ENCODE data around the gene CCN2. TPM values are rescaled to one million over a fixed set of nuclear protein-coding genes. Genes with fewer than 3 reads are reported as not detected.

The CCN2 gene
- total RNA-seq, 2 donors from 2014 or later, result 28.6 to 29.4 TPM

DNA sequence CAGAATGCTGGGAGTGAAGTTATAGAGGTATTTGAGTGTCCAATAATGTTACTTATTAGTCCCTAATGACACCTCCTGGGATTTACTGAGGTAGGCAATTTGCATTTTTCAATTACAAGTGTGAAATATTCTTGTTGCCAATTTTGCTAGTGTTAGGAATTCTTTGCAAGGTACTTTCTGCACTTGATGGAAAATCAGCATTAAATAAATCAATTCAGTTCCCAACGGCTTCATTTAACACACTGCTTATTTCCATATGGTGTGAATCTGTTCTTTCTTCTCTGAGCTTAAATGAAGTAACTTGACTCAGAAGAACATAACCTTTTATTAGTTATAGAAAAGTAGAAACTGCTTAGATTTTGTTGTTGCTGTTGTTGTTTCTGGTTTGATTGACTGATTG is 21.2 kb downstream of the CCN2 start:
- Mint-ChIP-seq H3K4me3 (no peak overlapping the region), H3K27ac (no peak overlapping the region)

DNA sequence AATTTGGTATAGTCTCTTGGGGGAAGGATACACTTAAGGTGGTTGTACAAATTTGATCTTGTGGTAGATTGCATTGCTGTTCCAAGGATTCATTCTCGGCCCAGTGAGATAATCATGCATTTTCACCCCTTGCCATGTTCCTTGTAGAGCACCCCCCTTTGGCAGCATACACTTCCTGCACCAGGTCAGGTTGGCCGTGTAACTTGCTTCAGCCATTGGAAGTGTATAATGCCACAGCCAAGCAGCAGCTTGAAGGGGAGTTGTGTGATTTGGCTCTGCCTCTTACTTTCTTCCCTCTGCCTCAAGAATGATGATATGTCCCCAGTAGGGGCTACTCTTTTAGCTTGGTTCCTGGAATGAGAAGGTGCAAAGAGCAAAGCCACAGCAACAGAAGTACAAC is 21.9 kb downstream of the CCN2 start:
- TF ChIP-seq, protein P1, sequence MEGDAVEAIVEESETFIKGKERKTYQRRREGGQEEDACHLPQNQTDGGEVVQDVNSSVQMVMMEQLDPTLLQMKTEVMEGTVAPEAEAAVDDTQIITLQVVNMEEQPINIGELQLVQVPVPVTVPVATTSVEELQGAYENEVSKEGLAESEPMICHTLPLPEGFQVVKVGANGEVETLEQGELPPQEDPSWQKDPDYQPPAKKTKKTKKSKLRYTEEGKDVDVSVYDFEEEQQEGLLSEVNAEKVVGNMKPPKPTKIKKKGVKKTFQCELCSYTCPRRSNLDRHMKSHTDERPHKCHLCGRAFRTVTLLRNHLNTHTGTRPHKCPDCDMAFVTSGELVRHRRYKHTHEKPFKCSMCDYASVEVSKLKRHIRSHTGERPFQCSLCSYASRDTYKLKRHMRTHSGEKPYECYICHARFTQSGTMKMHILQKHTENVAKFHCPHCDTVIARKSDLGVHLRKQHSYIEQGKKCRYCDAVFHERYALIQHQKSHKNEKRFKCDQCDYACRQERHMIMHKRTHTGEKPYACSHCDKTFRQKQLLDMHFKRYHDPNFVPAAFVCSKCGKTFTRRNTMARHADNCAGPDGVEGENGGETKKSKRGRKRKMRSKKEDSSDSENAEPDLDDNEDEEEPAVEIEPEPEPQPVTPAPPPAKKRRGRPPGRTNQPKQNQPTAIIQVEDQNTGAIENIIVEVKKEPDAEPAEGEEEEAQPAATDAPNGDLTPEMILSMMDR (conservative IDR thresholded peaks at IDR 0.05), result peak; percentile 71
- Histone ChIP-seq H3K4me3 (ENCODE audit: low read length) (no peak overlapping the region), H3K27me3 (ENCODE audit: control insufficient read depth, insufficient read depth, low read length, poor library complexity, severe bottlenecking) (no peaks in the 10 kb centered on the region), H3K36me3 (ENCODE audit: control insufficient read depth, insufficient read depth, low read length) (no peaks in the 10 kb centered on the region), H3K4me1 (ENCODE audit: control insufficient read depth, insufficient read depth, low read length) (no peaks in the 10 kb centered on the region), H3K9ac (ENCODE audit: extremely low read depth, low read length, poor library complexity, severe bottlenecking) (no peak overlapping the region), H3K27ac (ENCODE audit: low read depth, low read length) (no peak overlapping the region), H3K9me3 (ENCODE audit: control insufficient read depth, low read length) (no peaks in the 10 kb centered on the region)
- no peaks in the 10 kb centered on the region for H3K4me1 Mint-ChIP-seq
- H3K36me3 Mint-ChIP-seq (ENCODE audit: low read depth), result peaks cover 6% of the 10 kb centered on the region
- H3K27me3 Mint-ChIP-seq (ENCODE audit: insufficient read depth), result no peaks in the 10 kb centered on the region
- WGBS, 2 experiments (ENCODE audit: insufficient coverage in 1 of 2, insufficient read length in 1 of 2), result 80 to 84% methylated on average over 1 to 2 of the region's 2 CpGs
- no peak overlapping the region for H3K4me3 Mint-ChIP-seq
- H3K27ac Mint-ChIP-seq, result no peak overlapping the region
- H3K9me3 Mint-ChIP-seq, result no peaks in the 10 kb centered on the region
- peak; percentile 72 for DNase-seq

More for the DNA sequence above, 21.2 kb downstream of the CCN2 start:
- Histone ChIP-seq H3K27ac (ENCODE audit: low read depth, low read length) (no peak overlapping the region), H3K9ac (ENCODE audit: extremely low read depth, low read length, poor library complexity, severe bottlenecking) (no peak overlapping the region), H3K4me3 (ENCODE audit: low read length) (no peak overlapping the region), H3K36me3 (ENCODE audit: control insufficient read depth, insufficient read depth, low read length) (no peaks in the 10 kb centered on the region), H3K9me3 (ENCODE audit: control insufficient read depth, low read length) (no peaks in the 10 kb centered on the region), H3K4me1 (ENCODE audit: control insufficient read depth, insufficient read depth, low read length) (no peaks in the 10 kb centered on the region), H3K27me3 (ENCODE audit: control insufficient read depth, insufficient read depth, low read length, poor library complexity, severe bottlenecking) (no peaks in the 10 kb centered on the region)
- Mint-ChIP-seq H3K36me3 (ENCODE audit: low read depth) (peaks cover 6% of the 10 kb centered on the region), H3K9me3 (no peaks in the 10 kb centered on the region), H3K4me1 (no peaks in the 10 kb centered on the region), H3K27me3 (ENCODE audit: insufficient read depth) (no peaks in the 10 kb centered on the region)
- DNase-seq, result no peak
- TF ChIP-seq, protein P1 (conservative IDR thresholded peaks at IDR 0.05), result no peak
- WGBS, 2 experiments (ENCODE audit: insufficient coverage in 1 of 2, insufficient read length in 1 of 2), result 100% methylated on average over 1 of the region's 1 CpG; no CpG with 5 or more reads in 1 of the 2 experiments

DNA sequence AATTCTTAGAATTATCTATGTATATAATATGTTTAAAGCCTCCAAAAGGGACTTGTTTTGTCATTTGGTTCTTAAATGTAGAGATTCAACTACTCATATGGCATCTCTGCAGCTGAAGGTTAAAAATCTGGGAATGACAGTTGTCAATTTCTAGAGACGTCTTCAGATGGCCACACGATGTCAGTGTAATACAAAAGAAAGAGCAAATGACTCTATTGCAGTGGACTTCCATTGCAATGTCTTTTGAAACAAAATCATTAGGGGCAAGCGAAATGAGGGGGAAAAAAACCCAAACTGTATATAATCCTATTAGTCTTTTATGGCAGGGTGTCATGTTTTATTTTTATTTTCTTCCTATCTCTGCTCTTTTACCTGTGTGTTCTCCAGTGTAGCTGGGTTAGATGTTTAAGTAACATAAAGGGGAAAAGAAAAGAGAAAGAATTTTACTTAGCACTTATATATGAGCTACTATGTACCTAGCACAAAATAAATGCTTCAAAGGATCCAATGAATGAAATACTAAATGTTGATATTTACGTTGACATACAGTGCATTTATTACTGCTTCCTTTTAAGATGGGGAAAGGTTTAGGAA is 26.2 kb downstream of the CCN2 start:
- WGBS, 2 experiments (ENCODE audit: insufficient coverage in 1 of 2, insufficient read length in 1 of 2), result 63% methylated on average over 2 to 4 of the region's 4 CpGs
- DNase-seq, result no peak
- H3K4me3 Mint-ChIP-seq, result no peak overlapping the region
- Histone ChIP-seq H3K9me3 (ENCODE audit: control insufficient read depth, low read length) (no peaks in the 10 kb centered on the region), H3K4me1 (ENCODE audit: control insufficient read depth, insufficient read depth, low read length) (no peaks in the 10 kb centered on the region), H3K36me3 (ENCODE audit: control insufficient read depth, insufficient read depth, low read length) (no peaks in the 10 kb centered on the region), H3K27me3 (ENCODE audit: control insufficient read depth, insufficient read depth, low read length, poor library complexity, severe bottlenecking) (no peaks in the 10 kb centered on the region), H3K27ac (ENCODE audit: low read depth, low read length) (no peak overlapping the region), H3K4me3 (ENCODE audit: low read length) (no peak overlapping the region), H3K9ac (ENCODE audit: extremely low read depth, low read length, poor library complexity, severe bottlenecking) (no peak overlapping the region)
- H3K36me3 Mint-ChIP-seq (ENCODE audit: low read depth), result peaks cover 6% of the 10 kb centered on the region
- TF ChIP-seq, protein P1 (conservative IDR thresholded peaks at IDR 0.05), result peak; percentile 74
- H3K27me3 Mint-ChIP-seq (ENCODE audit: insufficient read depth), result no peaks in the 10 kb centered on the region
- no peak overlapping the region for H3K27ac Mint-ChIP-seq
- no peaks in the 10 kb centered on the region for H3K9me3 Mint-ChIP-seq
- no peaks in the 10 kb centered on the region for H3K4me1 Mint-ChIP-seq

All from endodermal cell (in vitro differentiated cells).